B cell (primary cell): Measurements from ENCODE around the gene EHBP1.

Source experiments
- EZH2 ChIP-seq: IDR thresholded peaks from 2 replicates; pipeline ENCODE4 v1.6.1; 2012; ENCODE audit warnings: borderline replicate concordance, low read depth, mild to moderate bottlenecking, moderate library complexity, low read length; ENCODE audit not compliant: insufficient read depth, poor library complexity, severe bottlenecking
- TF ChIP-seq, protein P1 (sequence below): fragments of 200-600 bp; IDR thresholded peaks from one replicate; pipeline ENCODE4 v1.8.0; 2022; ENCODE audit warnings: antibody characterized with exemption, mild to moderate bottlenecking

DNA sequence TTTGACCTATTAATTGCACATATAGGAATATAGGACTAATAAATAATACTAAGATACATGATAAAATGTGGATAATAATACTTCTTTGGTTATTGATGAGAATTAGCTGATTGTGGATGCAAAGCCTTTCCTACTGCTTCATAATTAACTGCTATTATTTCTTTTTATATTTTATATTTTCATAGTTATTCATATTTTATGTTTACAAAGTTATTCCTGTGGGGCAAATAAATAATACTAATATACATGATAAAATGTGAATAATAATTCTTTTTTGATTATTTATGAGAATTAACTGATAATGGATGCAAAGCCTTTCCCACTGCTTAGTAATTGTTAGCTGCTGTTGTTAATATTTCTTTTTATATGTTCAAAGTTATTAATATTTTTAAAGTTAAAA lies 146.7 kb downstream of the EHBP1 start:
- TF ChIP-seq, protein P1, sequence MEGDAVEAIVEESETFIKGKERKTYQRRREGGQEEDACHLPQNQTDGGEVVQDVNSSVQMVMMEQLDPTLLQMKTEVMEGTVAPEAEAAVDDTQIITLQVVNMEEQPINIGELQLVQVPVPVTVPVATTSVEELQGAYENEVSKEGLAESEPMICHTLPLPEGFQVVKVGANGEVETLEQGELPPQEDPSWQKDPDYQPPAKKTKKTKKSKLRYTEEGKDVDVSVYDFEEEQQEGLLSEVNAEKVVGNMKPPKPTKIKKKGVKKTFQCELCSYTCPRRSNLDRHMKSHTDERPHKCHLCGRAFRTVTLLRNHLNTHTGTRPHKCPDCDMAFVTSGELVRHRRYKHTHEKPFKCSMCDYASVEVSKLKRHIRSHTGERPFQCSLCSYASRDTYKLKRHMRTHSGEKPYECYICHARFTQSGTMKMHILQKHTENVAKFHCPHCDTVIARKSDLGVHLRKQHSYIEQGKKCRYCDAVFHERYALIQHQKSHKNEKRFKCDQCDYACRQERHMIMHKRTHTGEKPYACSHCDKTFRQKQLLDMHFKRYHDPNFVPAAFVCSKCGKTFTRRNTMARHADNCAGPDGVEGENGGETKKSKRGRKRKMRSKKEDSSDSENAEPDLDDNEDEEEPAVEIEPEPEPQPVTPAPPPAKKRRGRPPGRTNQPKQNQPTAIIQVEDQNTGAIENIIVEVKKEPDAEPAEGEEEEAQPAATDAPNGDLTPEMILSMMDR = no peak
- TF ChIP-seq EZH2 = no peak
